ENCODE data around the gene ADAMTSL3. TPM values are rescaled to one million over a fixed set of nuclear protein-coding genes. Genes with fewer than 3 reads are reported as not detected.

Gene ADAMTSL3
- total RNA-seq, 1 donor from 2014 or later = 2.4 TPM

GRCh38 chr15:83762367-83762766 is 108.4 kb downstream of the ADAMTSL3 start:
- Mint-ChIP-seq H3K27ac (ENCODE audit: unreplicated experiment) (no peak overlapping the region), H3K4me1 (ENCODE audit: low read depth, unreplicated experiment) (peaks cover 8% of the 10 kb centered on the region), H3K36me3 (ENCODE audit: low read depth, unreplicated experiment) (no peaks in the 10 kb centered on the region), H3K4me3 (ENCODE audit: unreplicated experiment) (peak overlapping the region; percentile 16), H3K27me3 (ENCODE audit: low read depth, unreplicated experiment) (no peaks in the 10 kb centered on the region), H3K9me3 (ENCODE audit: unreplicated experiment) (peaks cover 6% of the 10 kb centered on the region)
- FAIRE-seq = no peak
- no peak for DNase-seq (ENCODE audit: low read depth)
- Histone ChIP-seq H3K4me1 (ENCODE audit: insufficient read depth, low read length) (no peaks in the 10 kb centered on the region), H4K20me1 (ENCODE audit: insufficient read depth, low read length) (no peaks in the 10 kb centered on the region), H3K27me3 (ENCODE audit: insufficient read depth, low read length) (no peaks in the 10 kb centered on the region), H3K79me2 (ENCODE audit: insufficient read depth, low read length) (no peaks in the 10 kb centered on the region), H3K36me3 (ENCODE audit: insufficient read depth, low read length) (no peaks in the 10 kb centered on the region), H3K27ac (ENCODE audit: low read depth, low read length) (no peak overlapping the region), H3K9me3 (ENCODE audit: insufficient read depth, low read depth, low read length) (no peaks in the 10 kb centered on the region), H3K9ac (ENCODE audit: low read length) (no peak overlapping the region), H3K4me3 (ENCODE audit: insufficient read depth, low read depth, low read length) (no peak overlapping the region), H3K4me2 (ENCODE audit: low read length) (no peak overlapping the region), H2AFZ (ENCODE audit: low read depth, low read length) (no peak overlapping the region)
- TF ChIP-seq CTCF (IDR thresholded peaks at IDR 0.05; ENCODE audit: insufficient read depth, low read depth, low read length) (no peak), EZH2 (IDR thresholded peaks at IDR 0.05; ENCODE audit: insufficient read depth, low read length) (no peak)

- no peak overlapping the region for H3K4me3 Mint-ChIP-seq (ENCODE audit: unreplicated experiment)
- no peak overlapping the region for H3K27ac Mint-ChIP-seq (ENCODE audit: unreplicated experiment)
- H3K36me3 Mint-ChIP-seq (ENCODE audit: low read depth, unreplicated experiment) = no peaks in the 10 kb centered on the region
- H3K4me1 Mint-ChIP-seq (ENCODE audit: low read depth, unreplicated experiment) = peaks cover 8% of the 10 kb centered on the region
- H3K9me3 ChIP-seq (ENCODE audit: insufficient read depth, low read depth, low read length) = no peaks in the 10 kb centered on the region
- H3K9ac ChIP-seq (ENCODE audit: low read length) = no peak overlapping the region
- H4K20me1 ChIP-seq (ENCODE audit: insufficient read depth, low read length) = no peaks in the 10 kb centered on the region
- no peaks in the 10 kb centered on the region for H3K27me3 Mint-ChIP-seq (ENCODE audit: low read depth, unreplicated experiment)
- no peak overlapping the region for H2AFZ ChIP-seq (ENCODE audit: low read depth, low read length)
- no peaks in the 10 kb centered on the region for H3K27me3 ChIP-seq (ENCODE audit: insufficient read depth, low read length)
- H3K36me3 ChIP-seq (ENCODE audit: insufficient read depth, low read length) = no peaks in the 10 kb centered on the region
- H3K4me1 ChIP-seq (ENCODE audit: insufficient read depth, low read length) = no peaks in the 10 kb centered on the region
- TF ChIP-seq EZH2 (IDR thresholded peaks at IDR 0.05; ENCODE audit: insufficient read depth, low read length) (no peak), CTCF (IDR thresholded peaks at IDR 0.05; ENCODE audit: insufficient read depth, low read depth, low read length) (no peak)
- no peak overlapping the region for H3K4me3 ChIP-seq (ENCODE audit: insufficient read depth, low read depth, low read length)
- no peak overlapping the region for H3K4me2 ChIP-seq (ENCODE audit: low read length)
- DNase-seq (ENCODE audit: low read depth) (peak; percentile 1), FAIRE-seq (no peak)
- no peak overlapping the region for H3K27ac ChIP-seq (ENCODE audit: low read depth, low read length)
- H3K79me2 ChIP-seq (ENCODE audit: insufficient read depth, low read length) = no peaks in the 10 kb centered on the region
- no peaks in the 10 kb centered on the region for H3K9me3 Mint-ChIP-seq (ENCODE audit: unreplicated experiment)
Measured at GRCh38 chr15:83764201-83764838, 110.4 kb downstream of the ADAMTSL3 start.

- TF ChIP-seq EZH2 (IDR thresholded peaks at IDR 0.05; ENCODE audit: insufficient read depth, low read length) (no peak), CTCF (IDR thresholded peaks at IDR 0.05; ENCODE audit: insufficient read depth, low read depth, low read length) (no peak)
- H3K9me3 Mint-ChIP-seq (ENCODE audit: unreplicated experiment) = no peaks in the 10 kb centered on the region
- Histone ChIP-seq H4K20me1 (ENCODE audit: insufficient read depth, low read length) (no peaks in the 10 kb centered on the region), H2AFZ (ENCODE audit: low read depth, low read length) (no peak overlapping the region), H3K4me3 (ENCODE audit: insufficient read depth, low read depth, low read length) (no peak overlapping the region), H3K9me3 (ENCODE audit: insufficient read depth, low read depth, low read length) (no peaks in the 10 kb centered on the region), H3K27me3 (ENCODE audit: insufficient read depth, low read length) (no peaks in the 10 kb centered on the region), H3K27ac (ENCODE audit: low read depth, low read length) (no peak overlapping the region), H3K4me2 (ENCODE audit: low read length) (no peak overlapping the region), H3K4me1 (ENCODE audit: insufficient read depth, low read length) (no peaks in the 10 kb centered on the region), H3K79me2 (ENCODE audit: insufficient read depth, low read length) (no peaks in the 10 kb centered on the region), H3K36me3 (ENCODE audit: insufficient read depth, low read length) (no peaks in the 10 kb centered on the region), H3K9ac (ENCODE audit: low read length) (no peak overlapping the region)
- H3K27ac Mint-ChIP-seq (ENCODE audit: unreplicated experiment) = no peak overlapping the region
- FAIRE-seq (no peak), DNase-seq (ENCODE audit: low read depth) (peak; percentile 68)
- no peaks in the 10 kb centered on the region for H3K27me3 Mint-ChIP-seq (ENCODE audit: low read depth, unreplicated experiment)
- H3K4me1 Mint-ChIP-seq (ENCODE audit: low read depth, unreplicated experiment) = peaks cover 8% of the 10 kb centered on the region
- no peak overlapping the region for H3K4me3 Mint-ChIP-seq (ENCODE audit: unreplicated experiment)
- H3K36me3 Mint-ChIP-seq (ENCODE audit: low read depth, unreplicated experiment) = no peaks in the 10 kb centered on the region
Measured at GRCh38 chr15:83766339-83766738, 112.4 kb downstream of the ADAMTSL3 start.

Data from astrocyte (in vitro differentiated cells and primary cell).